HL-60 (cell line): ENCODE measurements around the gene CLIP2.

Experiments
- DNase-seq, 2 experiments: peaks; one replicate each; pipeline ENCODE4 v3.0.0-alpha.2; 2010 to 2020; ENCODE audit warnings: low read depth in 1 of 2, low spot score in 1 of 2
- H3K27ac ChIP-seq: fragments of 250-450 bp; sonication (Bioruptor Pico); replicated peaks from 2 replicates; pipeline ENCODE4 v1.5.1; 2020; ENCODE audit warnings: mild to moderate bottlenecking, moderate library complexity
- H3K27me3 ChIP-seq: fragments of 250-450 bp; sonication (Bioruptor Pico); 2 replicates; pipeline ENCODE4 v1.5.1; 2021; ENCODE audit warnings: mild to moderate bottlenecking, moderate library complexity; ENCODE audit not compliant: insufficient read depth, poor library complexity, severe bottlenecking
- H3K4me3 ChIP-seq: replicated peaks from 2 replicates; pipeline ENCODE4 v1.5.1; 2011; ENCODE audit warnings: mild to moderate bottlenecking, control low read depth, low read length; ENCODE audit not compliant: insufficient read depth
- GABPA ChIP-seq: IDR thresholded peaks from 2 replicates; pipeline ENCODE4 v1.6.1; 2012; ENCODE audit warnings: low read depth
- POLR2AphosphoS5 ChIP-seq: IDR thresholded peaks from 2 replicates; pipeline ENCODE4 v1.6.1; 2012; ENCODE audit warnings: low read depth
- SPI1 ChIP-seq: IDR thresholded peaks from 2 replicates; pipeline ENCODE4 v1.6.1; 2012; ENCODE audit warnings: low read depth, mild to moderate bottlenecking, borderline replicate concordance
- TF ChIP-seq, protein P1 (sequence below): IDR thresholded peaks from one replicate; pipeline ENCODE4 v1.5.1; 2011; ENCODE audit warnings: low read length, control low read depth, inconsistent platforms; ENCODE audit not compliant: insufficient read depth
- TF ChIP-seq, protein P2 (sequence below): IDR thresholded peaks from 2 replicates; pipeline ENCODE4 v1.6.1; 2012; ENCODE audit warnings: low read depth; ENCODE audit not compliant: insufficient replicate concordance

Gene CLIP2

DNA sequence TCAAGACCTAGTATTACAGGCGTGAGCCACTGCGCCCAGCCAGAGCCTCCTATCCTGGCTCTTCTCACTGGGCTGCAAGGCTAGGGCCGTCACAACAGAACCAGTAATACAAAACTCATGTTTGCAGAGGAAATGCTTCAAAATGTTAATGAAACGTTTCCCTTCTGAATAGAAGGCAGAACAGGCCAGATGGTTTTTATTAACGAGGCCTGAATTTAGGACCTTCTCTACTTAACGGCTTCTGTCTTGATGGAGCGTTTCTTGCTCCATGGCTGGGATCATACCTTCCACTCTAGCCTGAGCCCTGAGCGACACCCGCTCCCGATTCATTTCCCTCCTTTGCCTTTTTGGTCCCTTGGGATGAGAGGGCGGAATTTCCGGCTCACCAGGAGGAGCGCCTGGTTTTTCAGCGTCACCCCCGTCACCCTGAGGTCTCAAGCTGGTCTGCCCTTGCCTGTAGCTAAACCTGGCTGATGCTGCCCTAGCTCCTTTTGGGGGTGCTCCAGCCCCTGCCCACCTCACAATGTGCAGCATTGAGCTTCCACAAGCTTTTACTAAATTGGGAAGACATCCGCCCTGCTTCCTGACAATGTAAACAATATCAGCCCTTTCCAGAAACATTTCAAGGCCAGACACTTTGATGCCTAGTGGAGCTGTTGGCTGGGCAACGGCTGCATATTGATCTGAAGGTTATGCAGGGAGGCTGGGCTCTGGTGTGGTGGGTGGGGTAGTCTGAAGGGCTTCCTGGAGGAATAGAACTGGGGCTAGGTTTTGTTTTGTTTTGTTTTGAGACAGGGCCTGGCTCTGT is 5.2 kb downstream of the CLIP2 start:
- Histone ChIP-seq H3K4me3 (no peak overlapping the region), H3K27me3 (no peaks in the 10 kb centered on the region), H3K27ac (no peak overlapping the region)
- no peak for TF ChIP-seq GABPA
- TF ChIP-seq POLR2AphosphoS5: no peak
- TF ChIP-seq, protein P1, sequence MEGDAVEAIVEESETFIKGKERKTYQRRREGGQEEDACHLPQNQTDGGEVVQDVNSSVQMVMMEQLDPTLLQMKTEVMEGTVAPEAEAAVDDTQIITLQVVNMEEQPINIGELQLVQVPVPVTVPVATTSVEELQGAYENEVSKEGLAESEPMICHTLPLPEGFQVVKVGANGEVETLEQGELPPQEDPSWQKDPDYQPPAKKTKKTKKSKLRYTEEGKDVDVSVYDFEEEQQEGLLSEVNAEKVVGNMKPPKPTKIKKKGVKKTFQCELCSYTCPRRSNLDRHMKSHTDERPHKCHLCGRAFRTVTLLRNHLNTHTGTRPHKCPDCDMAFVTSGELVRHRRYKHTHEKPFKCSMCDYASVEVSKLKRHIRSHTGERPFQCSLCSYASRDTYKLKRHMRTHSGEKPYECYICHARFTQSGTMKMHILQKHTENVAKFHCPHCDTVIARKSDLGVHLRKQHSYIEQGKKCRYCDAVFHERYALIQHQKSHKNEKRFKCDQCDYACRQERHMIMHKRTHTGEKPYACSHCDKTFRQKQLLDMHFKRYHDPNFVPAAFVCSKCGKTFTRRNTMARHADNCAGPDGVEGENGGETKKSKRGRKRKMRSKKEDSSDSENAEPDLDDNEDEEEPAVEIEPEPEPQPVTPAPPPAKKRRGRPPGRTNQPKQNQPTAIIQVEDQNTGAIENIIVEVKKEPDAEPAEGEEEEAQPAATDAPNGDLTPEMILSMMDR: no peak
- TF ChIP-seq, protein P2, sequence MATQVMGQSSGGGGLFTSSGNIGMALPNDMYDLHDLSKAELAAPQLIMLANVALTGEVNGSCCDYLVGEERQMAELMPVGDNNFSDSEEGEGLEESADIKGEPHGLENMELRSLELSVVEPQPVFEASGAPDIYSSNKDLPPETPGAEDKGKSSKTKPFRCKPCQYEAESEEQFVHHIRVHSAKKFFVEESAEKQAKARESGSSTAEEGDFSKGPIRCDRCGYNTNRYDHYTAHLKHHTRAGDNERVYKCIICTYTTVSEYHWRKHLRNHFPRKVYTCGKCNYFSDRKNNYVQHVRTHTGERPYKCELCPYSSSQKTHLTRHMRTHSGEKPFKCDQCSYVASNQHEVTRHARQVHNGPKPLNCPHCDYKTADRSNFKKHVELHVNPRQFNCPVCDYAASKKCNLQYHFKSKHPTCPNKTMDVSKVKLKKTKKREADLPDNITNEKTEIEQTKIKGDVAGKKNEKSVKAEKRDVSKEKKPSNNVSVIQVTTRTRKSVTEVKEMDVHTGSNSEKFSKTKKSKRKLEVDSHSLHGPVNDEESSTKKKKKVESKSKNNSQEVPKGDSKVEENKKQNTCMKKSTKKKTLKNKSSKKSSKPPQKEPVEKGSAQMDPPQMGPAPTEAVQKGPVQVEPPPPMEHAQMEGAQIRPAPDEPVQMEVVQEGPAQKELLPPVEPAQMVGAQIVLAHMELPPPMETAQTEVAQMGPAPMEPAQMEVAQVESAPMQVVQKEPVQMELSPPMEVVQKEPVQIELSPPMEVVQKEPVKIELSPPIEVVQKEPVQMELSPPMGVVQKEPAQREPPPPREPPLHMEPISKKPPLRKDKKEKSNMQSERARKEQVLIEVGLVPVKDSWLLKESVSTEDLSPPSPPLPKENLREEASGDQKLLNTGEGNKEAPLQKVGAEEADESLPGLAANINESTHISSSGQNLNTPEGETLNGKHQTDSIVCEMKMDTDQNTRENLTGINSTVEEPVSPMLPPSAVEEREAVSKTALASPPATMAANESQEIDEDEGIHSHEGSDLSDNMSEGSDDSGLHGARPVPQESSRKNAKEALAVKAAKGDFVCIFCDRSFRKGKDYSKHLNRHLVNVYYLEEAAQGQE: no peak
- TF ChIP-seq SPI1: no peak
- no peak for DNase-seq

DNA sequence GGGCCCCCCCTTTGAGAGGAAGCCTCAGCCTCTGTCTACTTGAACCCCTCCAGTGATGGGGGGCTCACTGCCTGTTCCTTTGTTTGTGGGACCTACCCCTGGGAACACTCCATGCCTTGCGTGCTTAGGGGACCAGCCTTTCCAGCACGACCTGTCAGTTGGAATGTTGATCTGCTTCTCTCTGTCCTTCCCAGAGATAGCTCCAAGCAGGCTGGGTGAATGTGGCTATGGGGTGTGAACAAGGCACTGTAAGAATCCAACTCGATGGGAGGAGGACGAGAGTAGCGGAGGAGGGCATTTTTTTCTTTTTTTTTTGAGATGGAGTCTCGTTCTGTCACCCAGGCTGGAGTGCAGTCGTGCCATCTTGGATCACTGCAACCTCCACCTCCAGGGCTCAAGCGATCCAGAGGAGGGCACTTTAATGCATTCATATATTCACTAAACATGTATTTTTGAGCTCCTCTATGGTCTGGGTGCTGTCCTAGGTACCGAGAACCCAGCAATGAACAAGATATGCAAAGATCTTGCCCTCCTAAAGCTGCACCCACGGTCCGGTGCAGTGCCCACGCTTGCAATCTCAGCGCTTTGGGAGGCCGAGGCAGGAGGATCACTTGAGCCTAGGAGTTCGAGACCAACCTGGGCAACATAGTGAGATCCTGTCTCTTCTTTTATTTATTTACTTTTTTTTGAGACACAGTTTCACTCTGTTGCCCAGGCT is 8.5 kb downstream of the CLIP2 start:
- TF ChIP-seq, protein P2: peak; percentile 89
- no peak for TF ChIP-seq POLR2AphosphoS5
- no peak for TF ChIP-seq GABPA
- Histone ChIP-seq H3K4me3 (no peak overlapping the region), H3K27ac (no peak overlapping the region), H3K27me3 (no peaks in the 10 kb centered on the region)
- no peak for DNase-seq

DNA sequence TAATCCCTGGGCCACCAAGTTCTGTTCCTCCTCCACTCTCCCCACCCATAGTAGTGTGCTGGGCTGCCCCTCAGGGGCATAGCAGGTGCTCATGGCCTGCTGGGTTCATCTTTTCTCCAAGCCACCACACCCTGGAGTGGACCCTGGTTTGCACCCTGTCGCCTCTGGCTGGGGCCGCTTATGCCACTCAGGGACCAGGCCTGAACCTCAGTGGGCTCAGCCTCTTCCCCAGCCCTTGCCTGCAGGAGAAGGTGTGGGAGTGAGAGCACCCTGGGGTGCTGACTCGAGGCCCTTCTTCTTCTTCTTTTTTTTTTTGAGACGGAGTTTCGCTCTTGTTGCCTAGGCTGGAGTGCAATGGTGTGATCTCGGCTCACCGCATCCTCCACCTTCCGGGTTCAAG is 10.2 kb downstream of the CLIP2 start:
- DNase-seq: no peak
- Histone ChIP-seq H3K4me3 (no peak overlapping the region), H3K27me3 (no peaks in the 10 kb centered on the region), H3K27ac (no peak overlapping the region)
- no peak for TF ChIP-seq POLR2AphosphoS5
- no peak for TF ChIP-seq GABPA

DNA sequence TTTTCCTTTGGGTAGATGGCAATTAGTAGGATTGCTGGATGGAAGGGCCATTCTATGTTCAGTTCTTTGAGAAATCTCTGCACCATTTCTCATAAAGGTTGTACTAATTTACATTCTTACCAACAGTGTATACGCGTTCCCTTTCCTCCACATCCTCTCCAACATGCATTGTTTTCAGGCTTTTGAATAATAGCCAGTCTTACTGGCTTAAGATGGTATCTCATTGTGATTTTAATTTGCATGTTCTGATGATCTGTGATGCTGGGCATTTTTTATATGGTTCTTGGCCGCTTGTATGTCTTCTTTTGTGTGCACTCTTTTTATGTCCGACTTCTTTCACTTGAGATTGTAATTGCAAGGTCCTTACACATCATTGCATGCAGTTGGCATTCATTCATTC is 11.7 kb downstream of the CLIP2 start:
- Histone ChIP-seq H3K27me3 (no peaks in the 10 kb centered on the region), H3K27ac (no peak overlapping the region), H3K4me3 (no peak overlapping the region)
- DNase-seq: no peak
- TF ChIP-seq, protein P1: no peak
- no peak for TF ChIP-seq GABPA
- TF ChIP-seq POLR2AphosphoS5: no peak
- TF ChIP-seq, protein P2: no peak
- no peak for TF ChIP-seq SPI1
